ENCODE data around the gene PDE12.

PDE12 gene

GRCh38 chr3:57555738-57556458 lies at the start of gene PDE12:
PDE12 (plus strand) TSS chr3:57556274; CDS start chr3:57556380, 106 bp downstream.
- peak; percentile 63 to 75 (median 66) for DNase-seq

- DNase-seq, result no peak
These were observed 43.9 kb upstream of the PDE12 start for GRCh38 chr3:57512166-57512565.

GRCh38 chr3:57518276-57518915 lies 37.7 kb upstream of the PDE12 start:
- no peak for DNase-seq

GRCh38 chr3:57530071-57530608 lies 25.9 kb upstream of the PDE12 start:
- DNase-seq, result no peak

GRCh38 chr3:57538465-57538864 lies 17.6 kb upstream of the PDE12 start:
- DNase-seq, result no peak

- no peak for DNase-seq
These were observed 11.6 kb upstream of the PDE12 start, which contains the start of gene DNAH12 for GRCh38 chr3:57544181-57545125. DNAH12 (minus strand) TSS chr3:57544344; CDS start chr3:57542870, 1,474 bp downstream.

- no peak for DNase-seq
These were observed 10.3 kb upstream of the PDE12 start for GRCh38 chr3:57545636-57546268.

- no peak for DNase-seq
These were observed 9.5 kb upstream of the PDE12 start for GRCh38 chr3:57546616-57547015.

GRCh38 chr3:57555306-57555705 lies 768 bp upstream of the PDE12 start:
- no peak for DNase-seq

GRCh38 chr3:57556459-57557084 lies 498 bp downstream of the PDE12 start:
- peak in 3 of 4 experiments; percentile 11 to 32 (median 15) for DNase-seq

- DNase-seq, result peak in 2 of 4 experiments; percentile 4 to 9
These were observed 1.0 kb downstream of the PDE12 start for GRCh38 chr3:57557085-57557537.

GRCh38 chr3:57559526-57559925 lies 3.5 kb downstream of the PDE12 start:
- no peak for DNase-seq

GRCh38 chr3:57569859-57570450 lies 13.9 kb downstream of the PDE12 start:
- no peak for DNase-seq

GRCh38 chr3:57570878-57571277 lies 14.8 kb downstream of the PDE12 start:
- no peak for DNase-seq

- DNase-seq, result no peak
These were observed 16.0 kb downstream of the PDE12 start for GRCh38 chr3:57572096-57572495.

- no peak for DNase-seq
These were observed 20.0 kb downstream of the PDE12 start for GRCh38 chr3:57575966-57576626.

- no peak for DNase-seq
These were observed 21.7 kb downstream of the PDE12 start for GRCh38 chr3:57577801-57578200.

- no peak for DNase-seq
These were observed 26.5 kb downstream of the PDE12 start for GRCh38 chr3:57582474-57583168.

- DNase-seq, result no peak
These were observed 27.5 kb downstream of the PDE12 start for GRCh38 chr3:57583544-57583943.

GRCh38 chr3:57586778-57587177 lies 30.7 kb downstream of the PDE12 start:
- no peak for DNase-seq
